NCI-H460 (cell line): ENCODE data around the gene PCAT7. TPM values are rescaled to one million over a fixed set of nuclear protein-coding genes. Genes with fewer than 3 reads are reported as not detected.

ENCODE experiments used
- DNase-seq: peaks from one replicate; pipeline ENCODE4 v3.0.0-alpha.2; 2016; ENCODE audit warnings: low read depth; ENCODE audit errors: extremely low read depth
- small RNA-seq, 2 experiments: library from RNA; depleted of rRNA; stranded (forward); fragments of <200 nt; gene quantifications; one replicate each; pipeline ENCODE3, GENCODE V24; 2014
- total RNA-seq: library from RNA; depleted of rRNA; stranded (reverse); fragments of >200 nt; shearing (Covaris generic); gene quantifications from 2 replicates; pipeline ENCODE4 v1.2.3, GENCODE V29; 2014; rRNA removed

PCAT7 gene
- total RNA-seq, 1 experiment from 2014 or later, result 2.1 TPM

DNA sequence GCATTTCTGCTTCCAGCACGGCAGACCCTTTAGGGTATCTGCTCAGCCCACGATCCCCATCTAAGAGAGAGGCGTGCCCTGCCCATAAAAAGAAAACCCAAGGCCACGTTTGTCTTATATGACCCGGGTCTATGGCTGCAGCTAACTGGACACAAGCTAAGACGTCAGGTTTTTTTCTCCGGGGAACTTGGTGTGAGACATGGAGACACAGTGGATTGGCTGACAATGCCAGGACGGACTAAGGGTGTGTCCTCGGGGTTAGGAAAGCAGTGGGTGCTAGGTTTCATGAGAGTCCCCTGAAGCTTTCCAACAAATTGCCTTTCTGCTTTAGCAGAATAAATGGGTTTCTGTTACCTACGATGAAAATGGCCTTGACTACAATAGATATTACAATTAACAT lies 45.8 kb downstream of the PCAT7 start:
- no peak for DNase-seq

DNA sequence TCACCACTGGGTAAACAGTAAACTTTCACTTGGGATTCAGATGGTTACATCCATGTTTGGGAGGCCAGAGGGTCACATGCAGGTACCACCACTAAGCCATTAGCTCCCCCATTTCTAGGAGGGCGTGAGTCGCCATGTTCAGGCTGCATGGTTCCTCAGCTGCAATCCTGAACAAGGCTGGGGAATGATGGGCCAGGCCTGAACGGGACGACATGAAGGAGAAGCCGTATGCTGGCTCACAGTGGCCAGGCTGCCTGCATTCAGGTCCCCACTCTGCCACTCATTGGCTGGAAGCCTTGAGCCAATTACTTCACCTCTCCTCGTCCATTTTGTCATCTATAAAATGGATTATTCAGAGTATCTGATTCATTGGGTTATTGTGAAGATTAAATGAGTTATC lies 47.8 kb downstream of the PCAT7 start:
- no peak for DNase-seq

DNA sequence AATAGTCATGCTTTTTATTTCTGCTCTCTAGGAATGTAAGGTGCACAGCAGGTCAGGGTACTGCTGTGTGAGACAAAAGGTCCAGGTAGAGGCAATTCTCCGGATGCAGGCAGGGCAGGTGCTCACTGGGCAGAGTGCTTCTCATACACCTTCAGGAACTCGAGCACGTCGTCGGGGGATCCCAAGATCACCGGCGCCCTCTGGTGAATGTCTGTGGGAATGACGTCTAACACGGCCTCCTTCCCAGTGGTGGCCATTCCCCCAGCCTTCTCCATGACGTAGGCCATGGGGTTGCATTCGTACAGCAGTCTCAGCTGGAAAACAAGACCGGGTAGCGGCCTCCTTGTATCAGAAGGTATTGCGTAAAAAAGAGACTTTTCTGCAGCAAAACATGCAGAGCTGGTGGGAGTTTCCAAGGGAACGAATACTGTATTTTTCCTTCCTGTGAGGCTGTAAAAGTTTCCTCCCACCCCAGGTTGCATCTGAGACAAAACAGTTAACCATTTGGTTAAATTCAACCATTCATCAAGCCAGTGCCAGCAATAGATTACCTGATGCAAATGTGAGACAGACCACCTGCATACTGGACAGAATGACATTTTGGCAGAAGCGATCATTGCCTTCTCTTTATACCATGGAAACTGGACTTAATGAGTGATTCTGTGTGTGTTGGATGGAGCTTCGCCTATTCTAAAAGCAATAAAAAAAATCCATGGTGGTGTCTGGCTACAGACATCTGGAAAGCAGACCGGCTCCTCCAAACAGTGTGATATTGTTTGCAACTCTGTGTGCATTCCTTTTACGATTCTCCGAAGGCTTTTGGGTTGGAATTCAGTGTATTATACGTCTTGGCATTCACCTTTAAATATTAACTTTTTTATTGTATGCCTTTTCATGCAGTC lies 48.6 kb downstream of the PCAT7 start:
- DNase-seq, result peak; percentile 67

DNA sequence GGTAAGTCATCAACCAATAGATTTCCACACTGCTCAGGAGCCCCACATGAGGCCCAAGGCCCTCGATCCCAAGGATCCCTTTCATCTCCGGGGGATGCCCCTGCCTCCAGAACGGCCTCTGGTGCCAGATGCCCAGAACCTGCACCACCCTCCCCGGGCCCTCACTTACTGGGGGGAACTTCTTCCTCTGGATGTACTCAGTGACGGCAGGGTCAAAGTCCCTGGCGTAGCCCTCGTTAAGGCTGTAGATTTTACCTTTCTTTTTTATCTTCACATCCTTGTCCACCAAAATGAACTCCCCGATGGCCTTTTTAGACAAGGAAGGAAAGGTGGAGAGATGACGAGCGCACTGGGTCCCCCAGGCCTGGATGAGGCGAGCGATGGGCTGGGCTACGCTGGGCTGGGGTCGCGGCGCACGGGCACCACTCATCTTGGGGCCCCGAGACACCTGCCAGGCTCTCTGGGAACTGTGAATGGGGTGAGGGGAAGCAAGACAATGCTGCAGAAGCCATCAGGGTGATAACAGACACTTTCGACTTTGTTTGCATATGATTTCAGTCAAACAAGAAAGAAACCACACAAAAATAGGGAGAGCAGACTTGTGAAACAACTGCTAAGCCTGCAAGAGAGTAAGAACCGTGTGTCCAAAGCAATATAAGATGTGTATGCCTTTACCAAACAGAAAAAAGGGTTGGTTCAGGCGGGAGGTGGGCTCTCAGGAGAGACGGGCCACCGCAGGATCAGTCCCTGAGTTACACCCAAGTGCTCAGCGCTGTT lies 52.0 kb downstream of the PCAT7 start:
- DNase-seq, result no peak

DNA sequence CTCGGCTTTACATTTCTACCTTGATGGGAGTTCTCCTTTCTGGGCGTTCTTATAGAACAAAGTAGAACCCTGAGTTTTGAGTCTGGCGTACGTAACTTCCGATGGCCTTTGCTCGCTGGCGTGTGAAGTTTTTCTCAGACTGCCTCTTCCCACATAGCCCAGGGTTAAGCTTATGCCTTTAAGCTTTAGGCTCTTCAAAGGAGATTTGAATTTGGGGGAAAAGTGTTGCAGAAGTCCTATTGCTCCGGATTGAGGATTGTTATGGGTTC lies 52.5 kb downstream of the PCAT7 start:
- no peak for DNase-seq

DNA sequence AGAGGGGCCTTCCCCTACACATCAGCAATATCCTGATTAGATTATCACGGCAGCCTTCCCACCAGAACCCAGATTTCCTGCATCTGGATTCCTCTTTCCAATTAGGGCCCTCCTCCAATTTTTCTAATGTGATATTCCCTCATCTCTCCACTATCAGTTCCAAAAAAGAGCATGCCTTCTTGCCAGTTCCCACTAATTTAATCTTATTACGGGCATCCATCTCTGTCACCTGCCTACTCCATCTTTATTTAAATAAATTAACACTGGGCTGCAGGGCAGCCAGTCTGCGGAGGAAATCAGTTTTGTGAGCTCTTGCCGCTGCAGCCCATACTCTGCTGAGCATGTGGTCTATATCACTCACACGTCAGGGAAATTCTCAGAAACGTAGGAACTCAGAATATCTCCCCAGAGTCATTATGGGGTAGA lies 55.3 kb downstream of the PCAT7 start:
- no peak for DNase-seq

DNA sequence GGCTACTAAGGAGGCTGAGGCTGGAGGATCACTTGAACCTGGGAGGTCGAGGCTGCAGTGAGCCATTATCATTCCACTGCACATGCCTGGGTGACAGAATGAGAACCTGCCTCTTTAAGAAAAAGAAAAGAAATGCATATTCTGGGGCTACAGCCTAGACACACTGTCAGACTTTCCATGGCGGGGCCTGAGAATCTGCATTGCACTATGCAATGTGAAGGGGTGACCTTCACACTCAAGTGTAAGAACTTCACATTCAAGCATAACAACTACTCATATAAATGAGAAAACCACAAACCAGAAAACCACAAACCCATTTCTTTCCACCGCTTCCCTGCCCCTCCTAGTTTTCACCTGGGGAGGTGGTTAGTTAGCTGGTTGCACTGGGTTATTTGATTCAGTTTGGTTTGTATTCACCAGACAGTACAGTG lies 56.8 kb downstream of the PCAT7 start:
- no peak for DNase-seq

DNA sequence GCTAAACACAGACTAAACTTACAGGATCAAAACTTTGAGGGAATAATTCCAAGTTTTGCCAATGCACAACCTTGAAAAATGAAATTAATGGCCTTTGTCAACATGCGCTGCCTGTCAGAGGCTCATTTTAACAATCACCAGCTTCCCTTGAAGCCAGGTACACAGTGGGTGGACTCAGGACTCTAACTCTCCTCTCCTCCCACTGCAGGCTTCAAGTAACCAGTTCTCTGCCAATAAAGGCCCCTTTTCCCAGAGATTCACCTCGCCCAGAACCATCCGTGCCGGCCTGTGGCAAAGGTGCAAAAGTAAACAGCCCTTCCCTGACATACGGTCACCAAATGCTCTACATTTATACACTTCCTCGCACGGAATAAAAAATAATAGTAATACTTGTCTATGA lies 57.2 kb downstream of the PCAT7 start:
- DNase-seq, result no peak

DNA sequence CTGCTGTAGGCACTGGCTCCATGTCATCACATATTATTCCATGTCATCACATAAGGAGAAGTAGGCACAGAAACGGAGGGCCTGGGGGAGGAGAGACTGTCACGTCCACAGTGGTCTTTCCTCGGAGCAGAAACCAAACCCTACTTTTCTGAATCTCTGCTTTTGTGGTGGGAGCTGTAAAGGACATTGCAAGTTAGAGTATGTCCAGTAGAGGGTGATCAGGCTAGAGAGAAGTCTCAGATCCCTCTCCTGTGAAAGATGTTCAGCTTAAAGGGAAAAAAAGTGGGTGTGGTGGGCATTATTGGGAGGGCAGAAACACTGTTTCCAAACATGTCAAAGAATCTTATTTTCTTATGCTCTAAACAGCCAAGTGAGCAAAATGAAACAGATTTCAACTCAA lies 58.1 kb downstream of the PCAT7 start:
- no peak for DNase-seq

DNA sequence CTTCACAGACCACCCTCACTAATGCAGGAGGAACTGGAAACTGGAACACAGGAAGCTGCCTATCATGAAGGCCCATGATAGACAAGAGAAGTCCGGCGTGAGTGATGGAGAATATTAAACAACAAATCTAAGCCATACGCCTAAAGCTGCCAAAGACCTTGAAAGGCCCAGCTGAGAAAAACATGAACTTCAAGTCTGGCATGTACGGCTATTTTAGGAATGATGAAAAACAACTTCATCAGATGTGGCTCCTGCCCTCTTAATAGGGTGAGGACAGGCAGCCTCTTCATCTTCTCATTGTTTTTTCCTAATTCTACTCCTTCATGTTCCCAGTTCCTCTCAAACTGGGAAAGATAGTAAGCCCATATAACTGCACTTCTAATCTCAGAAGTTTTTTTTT lies 64.1 kb downstream of the PCAT7 start:
- DNase-seq, result no peak

Small RNA genes lying within 50 kb of the gene (small RNA-seq; reads per million reads assigned to genes)
- gene RNU6-669P, result 0 reads per million in 2 experiments

Other genes starting within 250 kb of the PCAT7 start
- gene NUTM2F, start 226.4 kb upstream of the PCAT7 start, total RNA-seq, result not detected in 2 replicates
- not detected in 2 replicates for gene FBP2, start 38.7 kb downstream of the PCAT7 start, total RNA-seq
- gene FBP1, start 84.4 kb downstream of the PCAT7 start, total RNA-seq, result 0.12 TPM in 1 of 2 replicates, not detected in the other
- 27.0 and 30.7 TPM in 2 replicates for gene AOPEP, start 171.6 kb downstream of the PCAT7 start, total RNA-seq